HepG2 (cell line): ENCODE data around the gene MT4. TPM values are rescaled to one million over a fixed set of nuclear protein-coding genes. Genes with fewer than 3 reads are reported as not detected.

Source experiments
- ATF7 ChIP-seq, 2 experiments: fragments of 450-650 bp in 1 of 2; sonication (generic) in 1 of 2; formaldehyde crosslinking in 1 of 2; IDR thresholded peaks; 2 replicates each; pipeline versions ENCODE4 v1.4.0 to v1.6.1; 2016 to 2020; ENCODE audit warnings: antibody characterized with exemption in 1 of 2, mild to moderate bottlenecking in 1 of 2, missing genetic modification reagents in 1 of 2
- BRCA1 ChIP-seq: sonication (generic); formaldehyde crosslinking; IDR thresholded peaks from 2 replicates; pipeline ENCODE4 v1.4.0; 2020; ENCODE audit warnings: missing genetic modification reagents
- CBX5 ChIP-seq: sonication (generic); formaldehyde crosslinking; IDR thresholded peaks from 2 replicates; pipeline ENCODE4 v1.4.0; 2020; ENCODE audit warnings: missing genetic modification reagents, borderline replicate concordance
- KAT2B ChIP-seq: fragments of 150-350 bp; IDR thresholded peaks from 2 replicates; pipeline ENCODE4 v1.6.1; 2014; ENCODE audit warnings: low read depth, low read length, borderline replicate concordance
- LCORL ChIP-seq, 2 experiments: fragments of 450-650 bp in 1 of 2; sonication (generic) in 1 of 2; formaldehyde crosslinking in 1 of 2; IDR thresholded peaks; 2 replicates each; pipeline versions ENCODE4 v1.5.0 to v1.6.1; 2017 to 2020; ENCODE audit warnings: antibody characterized with exemption in 1 of 2, missing genetic modification reagents in 1 of 2
- MAFK ChIP-seq, 2 experiments: IDR thresholded peaks in 1 of 2; conservative IDR thresholded peaks in 1 of 2; 2 replicates each; pipeline ENCODE4 v1.6.1; 2011; ENCODE audit warnings: improper control_type of control experiment in 2 of 2, low read length in 2 of 2
- NR2F2 ChIP-seq: IDR thresholded peaks from 2 replicates; pipeline ENCODE4 v1.6.1; 2012; ENCODE audit warnings: low read depth, inconsistent platforms, borderline replicate concordance
- PBX2 ChIP-seq: IDR thresholded peaks from 2 replicates; pipeline ENCODE4 v1.6.1; 2016; ENCODE audit warnings: control low read depth
- PPARG ChIP-seq: conservative IDR thresholded peaks from 2 replicates; pipeline ENCODE4 v1.6.1; 2016; ENCODE audit warnings: missing biosample characterization, missing genetic modification reagents
- SOX6 ChIP-seq, 2 experiments: fragments of 450-650 bp in 1 of 2; sonication (generic) in 1 of 2; formaldehyde crosslinking in 1 of 2; IDR thresholded peaks; 2 replicates each; pipeline versions ENCODE4 v1.4.0 to v1.6.1; 2017 to 2020; ENCODE audit warnings: antibody characterized with exemption in 1 of 2, mild to moderate bottlenecking in 1 of 2, missing genetic modification reagents in 1 of 2
- TARDBP ChIP-seq: sonication (generic); formaldehyde crosslinking; IDR thresholded peaks from 2 replicates; pipeline ENCODE4 v1.8.0; 2022; ENCODE audit warnings: mild to moderate bottlenecking, missing genetic modification reagents
- UBTF ChIP-seq: sonication (generic); formaldehyde crosslinking; IDR thresholded peaks from 2 replicates; pipeline ENCODE4 v1.4.0; 2020; ENCODE audit warnings: mild to moderate bottlenecking, missing genetic modification reagents
- ZBTB39 ChIP-seq: sonication (generic); formaldehyde crosslinking; IDR thresholded peaks from 2 replicates; pipeline ENCODE4 v1.5.0; 2020; ENCODE audit warnings: missing genetic modification reagents
- ZBTB4 ChIP-seq: sonication (generic); formaldehyde crosslinking; IDR thresholded peaks from 2 replicates; pipeline ENCODE4 v1.4.0; 2020; ENCODE audit warnings: missing genetic modification reagents, mild to moderate bottlenecking, borderline replicate concordance
- ZKSCAN8 ChIP-seq: IDR thresholded peaks from 2 replicates; pipeline ENCODE4 v1.6.1; 2016; ENCODE audit warnings: borderline replicate concordance, missing genetic modification reagents, missing compliant biosample characterization
- ZNF292 ChIP-seq: sonication (generic); formaldehyde crosslinking; IDR thresholded peaks from 2 replicates; pipeline ENCODE4 v1.8.1; 2022; ENCODE audit warnings: mild to moderate bottlenecking, low read depth, missing genetic modification reagents, borderline replicate concordance
- ZNF430 ChIP-seq: sonication (generic); formaldehyde crosslinking; IDR thresholded peaks from 2 replicates; pipeline ENCODE4 v1.9.0; 2021; ENCODE audit warnings: mild to moderate bottlenecking, missing genetic modification reagents
- ZSCAN12 ChIP-seq: sonication (generic); formaldehyde crosslinking; IDR thresholded peaks from 2 replicates; pipeline ENCODE4 v1.9.0; 2021; ENCODE audit warnings: mild to moderate bottlenecking, missing genetic modification reagents
- polyA plus RNA-seq, 8 experiments: library from polyadenylated mRNA; depleted of rRNA in 3 of 8; stranded (reverse) in 7 of 8; unstranded in 1 of 8; fragments of >200 nt; fragmentation: Illumina TruSeq in 4 of 8; extraction: Trizol in 4 of 8; gene quantifications; 2 replicates each; pipeline versions ENCODE4 v1.2.1 to v1.2.3, GENCODE V29; 2011 to 2016; ENCODE audit warnings: low read depth in 4 of 8, missing spikeins in 1 of 8, mixed read lengths in 1 of 8; ENCODE audit not compliant: insufficient read depth in 1 of 8
- total RNA-seq, 5 experiments: library from RNA; depleted of rRNA; stranded (reverse); fragments of >200 nt; fragmentation: Illumina TruSeq; extraction: Trizol; gene quantifications; 2 replicates each; pipeline ENCODE4 v1.2.3, GENCODE V29; 2016; ENCODE audit warnings: low read depth in 1 of 5

The MT4 gene
- total and polyA plus RNA-seq, 2 of the 13 experiments (the other 11 are each of a cell fraction or from before 2014, with no cell fraction given): not detected

- TF ChIP-seq UBTF (CRISPR knock-in tag): peak; percentile 55
- no peak for TF ChIP-seq SOX6 (IDR thresholded peaks at IDR 0.05)
- TF ChIP-seq SOX6 (CRISPR knock-in tag; IDR thresholded peaks at IDR 0.05): peak; percentile 79
- no peak for TF ChIP-seq PBX2
- TF ChIP-seq TARDBP: peak; percentile 82; the same call in 1 of the 2 replicates
- peak; percentile 92 for TF ChIP-seq NR2F2
- TF ChIP-seq ZBTB4: peak; percentile 36; the same call in 1 of the 2 replicates
- no peak for TF ChIP-seq MAFK (conservative IDR thresholded peaks at IDR 0.05 in 1 of 2, IDR thresholded peaks at IDR 0.05 in 1 of 2; ENCODE audit: low read length in 2 of 2)
- TF ChIP-seq ZNF292 (CRISPR knock-in tag): peak; percentile 80; the same call in 1 of the 2 replicates
- TF ChIP-seq ZNF430 (CRISPR knock-in tag): peak; percentile 68; the same call in 1 of the 2 replicates
- TF ChIP-seq LCORL (IDR thresholded peaks at IDR 0.05): no peak
- peak; percentile 97 for TF ChIP-seq LCORL (CRISPR knock-in tag; IDR thresholded peaks at IDR 0.05)
- peak; percentile 74 for TF ChIP-seq ZKSCAN8 (CRISPR knock-in tag)
- no peak for TF ChIP-seq ZBTB39 (CRISPR knock-in tag)
- TF ChIP-seq ATF7 (IDR thresholded peaks at IDR 0.05): no peak
- TF ChIP-seq ATF7 (CRISPR knock-in tag; IDR thresholded peaks at IDR 0.05): 0 out of 2 replicates have a peak, but pooled peaks have one; percentile 38
- TF ChIP-seq BRCA1: 0 out of 2 replicates have a peak, but pooled peaks have one; percentile 53
- peak; percentile 73; the same call in 1 of the 2 replicates for TF ChIP-seq ZSCAN12
- peak; percentile 76 for TF ChIP-seq PPARG (CRISPR knock-in tag)
- 0 out of 2 replicates have a peak, but pooled peaks have one; percentile 53 for TF ChIP-seq CBX5 (CRISPR knock-in tag)
- no peak for TF ChIP-seq KAT2B
These were observed 12.8 kb upstream of the MT4 start (continued) for GRCh38 chr16:56551796-56552738.
